Stomach (tissue), 4 donors: ENCODE measurements around the gene MERTK.

Experiments used
- CTCF ChIP-seq, 7 experiments: fragments of 450-650 bp in 4 of 7; fragments of 200-600 bp in 3 of 7; sonication (generic) in 3 of 7; IDR thresholded peaks; one replicate each; pipeline ENCODE4 v1.5.1; 2016 to 2019; ENCODE audit warnings: antibody characterized with exemption in 7 of 7, control low read depth in 2 of 7, mild to moderate bottlenecking in 1 of 7
- EP300 ChIP-seq: sonication (generic); formaldehyde crosslinking; IDR thresholded peaks from one replicate; pipeline ENCODE4 v1.6.1; 2017; ENCODE audit warnings: antibody characterized with exemption
- POLR2A ChIP-seq, 4 donors: fragments of 450-650 bp; IDR thresholded peaks; one replicate each; pipeline ENCODE4 v1.6.1; 2016; ENCODE audit warnings: antibody characterized with exemption in 4 of 4, control low read depth in 2 of 4, mild to moderate bottlenecking in 1 of 4, moderate library complexity in 1 of 4
- POLR2AphosphoS5 ChIP-seq, 3 donors: sonication (generic); formaldehyde crosslinking; IDR thresholded peaks; one replicate each; pipeline ENCODE4 v1.6.1; 2016; ENCODE audit warnings: antibody characterized with exemption in 3 of 3

GRCh38 chr2:112031473-112032223, 133.2 kb downstream of the MERTK start:
- TF ChIP-seq POLR2A (IDR thresholded peaks at IDR 0.05) (no peak), EP300 (no peak), CTCF (IDR thresholded peaks at IDR 0.05) (no peak), POLR2AphosphoS5 (IDR thresholded peaks at IDR 0.05) (no peak)
